Lower lobe of right lung (tissue), 2 donors: ENCODE data around the gene LSAMP. TPM values are rescaled to one million over a fixed set of nuclear protein-coding genes. Genes with fewer than 3 reads are reported as not detected.

Experiments used
- ATAC-seq, 2 donors: fragments of 200-7000 bp; cut with Tn5 transposase; one replicate each; pipeline ENCODE4 v1.9.1; 2020 to 2022; ENCODE audit warnings: mild to moderate bottlenecking in 2 of 2, moderate library complexity in 2 of 2
- DNase-seq: peaks from one replicate; pipeline ENCODE4 v3.0.0-alpha.2; 2020
- H3K27ac ChIP-seq: fragments of 200-600 bp; one replicate; pipeline ENCODE4 v1.8.0; 2022
- H3K27me3 ChIP-seq: fragments of 200-600 bp; one replicate; pipeline ENCODE4 v1.8.0; 2022; ENCODE audit warnings: low read depth
- H3K36me3 ChIP-seq: fragments of 200-600 bp; one replicate; pipeline ENCODE4 v1.8.0; 2022; ENCODE audit warnings: mild to moderate bottlenecking
- H3K4me1 ChIP-seq: fragments of 200-600 bp; one replicate; pipeline ENCODE4 v1.8.0; 2022
- H3K4me3 ChIP-seq: fragments of 200-600 bp; one replicate; pipeline ENCODE4 v1.8.0; 2022; ENCODE audit warnings: mild to moderate bottlenecking
- H3K9me3 ChIP-seq: fragments of 200-600 bp; one replicate; pipeline ENCODE4 v1.8.0; 2022
- intact Hi-C: fragments of 100-400 bp; cut with DNase I; formaldehyde crosslinking; loops from one replicate; pipeline ENCODE4 v1.11.0; 2022
- total RNA-seq: library from RNA; stranded (reverse); fragmentation: NEBNext Ultra II Directional; extraction: Animal tissue kit (Norgen Biotek cat#: 25700); gene quantifications from one replicate; pipeline ENCODE4 v1.2.1, GENCODE V29; 2021
- TF ChIP-seq, protein P1 (sequence below): fragments of 200-600 bp; IDR thresholded peaks from one replicate; pipeline ENCODE4 v1.8.0; 2022; ENCODE audit warnings: antibody characterized with exemption, mild to moderate bottlenecking
- donor health status: DM: no; HTN: yes; CAD: no; lungs with severe emphysema.

Gene LSAMP
- total RNA-seq, 1 donor from 2014 or later, result 20.1 TPM

DNA sequence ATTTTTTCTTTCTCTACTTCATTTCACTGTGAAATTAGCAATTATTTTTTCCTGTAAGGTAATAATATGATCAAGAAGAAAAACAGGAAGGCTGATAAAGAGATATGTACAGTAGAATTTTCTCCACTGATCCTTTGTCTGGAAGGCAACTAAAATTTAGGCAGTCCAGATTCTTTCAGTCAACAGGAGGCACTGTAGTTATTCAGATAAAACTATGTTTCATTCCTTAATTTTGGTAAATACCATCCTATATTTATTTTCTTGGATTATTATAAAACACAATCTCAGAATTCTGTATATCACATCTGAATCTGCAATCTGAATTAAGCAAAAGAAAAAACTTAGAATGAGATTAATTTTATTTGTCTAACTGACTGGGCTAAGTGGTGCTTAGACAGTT is 343.2 kb downstream of the LSAMP start:
- no peak for DNase-seq
- H3K36me3 ChIP-seq, result no peaks in the 10 kb centered on the region
- intact Hi-C loops, result no loop called here

DNA sequence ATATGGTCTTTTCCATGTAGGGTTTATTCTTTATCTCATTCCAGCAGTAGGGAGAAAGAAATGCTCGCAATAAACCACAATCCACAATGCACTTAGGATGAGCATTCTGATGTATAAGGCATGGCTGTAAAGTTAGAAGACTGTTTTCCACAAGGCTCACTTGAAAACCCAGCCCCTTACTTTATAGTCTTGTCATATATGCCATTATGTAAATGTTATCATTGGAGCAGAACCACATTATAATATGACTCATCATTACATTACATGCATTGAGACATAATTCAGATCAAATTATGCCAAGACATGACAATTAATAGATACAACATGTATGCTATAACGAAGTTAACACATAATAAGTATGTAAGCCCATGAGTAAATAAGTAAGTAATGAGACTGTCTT is 348.1 kb downstream of the LSAMP start:
- no peak for ATAC-seq
- Histone ChIP-seq H3K4me1 (no peaks in the 10 kb centered on the region), H3K27ac (no peak overlapping the region), H3K27me3 (no peaks in the 10 kb centered on the region), H3K9me3 (no peaks in the 10 kb centered on the region), H3K4me3 (no peak overlapping the region), H3K36me3 (no peaks in the 10 kb centered on the region)
- TF ChIP-seq, protein P1, sequence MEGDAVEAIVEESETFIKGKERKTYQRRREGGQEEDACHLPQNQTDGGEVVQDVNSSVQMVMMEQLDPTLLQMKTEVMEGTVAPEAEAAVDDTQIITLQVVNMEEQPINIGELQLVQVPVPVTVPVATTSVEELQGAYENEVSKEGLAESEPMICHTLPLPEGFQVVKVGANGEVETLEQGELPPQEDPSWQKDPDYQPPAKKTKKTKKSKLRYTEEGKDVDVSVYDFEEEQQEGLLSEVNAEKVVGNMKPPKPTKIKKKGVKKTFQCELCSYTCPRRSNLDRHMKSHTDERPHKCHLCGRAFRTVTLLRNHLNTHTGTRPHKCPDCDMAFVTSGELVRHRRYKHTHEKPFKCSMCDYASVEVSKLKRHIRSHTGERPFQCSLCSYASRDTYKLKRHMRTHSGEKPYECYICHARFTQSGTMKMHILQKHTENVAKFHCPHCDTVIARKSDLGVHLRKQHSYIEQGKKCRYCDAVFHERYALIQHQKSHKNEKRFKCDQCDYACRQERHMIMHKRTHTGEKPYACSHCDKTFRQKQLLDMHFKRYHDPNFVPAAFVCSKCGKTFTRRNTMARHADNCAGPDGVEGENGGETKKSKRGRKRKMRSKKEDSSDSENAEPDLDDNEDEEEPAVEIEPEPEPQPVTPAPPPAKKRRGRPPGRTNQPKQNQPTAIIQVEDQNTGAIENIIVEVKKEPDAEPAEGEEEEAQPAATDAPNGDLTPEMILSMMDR, result no peak
- DNase-seq, result no peak
- intact Hi-C loops, result no loop called here

More for the DNA sequence above, 343.2 kb downstream of the LSAMP start:
- TF ChIP-seq, protein P1, result no peak
- Histone ChIP-seq H3K4me1 (no peaks in the 10 kb centered on the region), H3K9me3 (no peaks in the 10 kb centered on the region), H3K27ac (no peak overlapping the region), H3K27me3 (no peaks in the 10 kb centered on the region), H3K4me3 (no peak overlapping the region)
- ATAC-seq, result no peak

DNA sequence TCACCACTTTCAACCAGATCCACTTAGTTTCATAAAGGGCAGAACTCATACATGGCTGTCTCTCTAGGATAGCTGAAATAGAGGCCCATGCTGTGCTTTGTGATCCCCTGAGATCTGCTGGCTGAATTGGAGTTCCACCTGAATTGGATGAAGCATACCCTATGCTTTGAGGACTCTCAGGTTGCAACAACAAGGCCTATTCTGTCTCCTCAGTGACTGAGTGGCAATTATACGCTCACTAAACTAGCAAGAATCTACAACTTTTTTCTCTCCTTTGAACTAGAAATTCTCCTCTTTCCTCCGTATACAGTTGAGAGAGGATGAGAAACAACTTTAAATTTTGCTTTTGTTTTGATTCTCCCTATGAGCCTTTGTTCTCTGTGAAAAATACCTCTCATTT is 348.7 kb downstream of the LSAMP start:
- intact Hi-C loops, result no loop called here

DNA sequence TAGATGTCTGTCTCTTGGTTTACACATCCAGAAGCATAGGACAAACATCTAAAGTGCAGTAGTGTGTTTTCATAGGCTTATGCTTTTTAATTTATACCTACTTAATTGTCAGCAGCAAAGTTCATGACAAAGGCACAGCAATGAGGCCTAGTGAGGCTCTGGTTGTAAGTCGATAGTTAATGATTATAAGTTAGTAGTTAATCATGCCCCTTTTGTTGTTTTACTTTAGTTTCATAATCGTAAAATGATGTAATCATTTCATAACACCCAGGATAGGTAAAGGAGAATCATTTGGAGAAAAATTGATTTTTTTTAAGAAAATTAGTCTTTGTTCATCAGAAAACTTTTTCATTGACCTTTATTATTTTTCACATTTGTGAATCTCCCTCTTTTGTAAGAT is 351.9 kb downstream of the LSAMP start:
- Histone ChIP-seq H3K4me3 (no peak overlapping the region), H3K27me3 (no peaks in the 10 kb centered on the region), H3K36me3 (no peaks in the 10 kb centered on the region), H3K27ac (no peak overlapping the region), H3K9me3 (no peaks in the 10 kb centered on the region), H3K4me1 (no peaks in the 10 kb centered on the region)
- TF ChIP-seq, protein P1, result no peak
- intact Hi-C loops, result no loop called here
- DNase-seq, result no peak
- ATAC-seq, result no peak

More for the DNA sequence above, 348.7 kb downstream of the LSAMP start:
- DNase-seq, result no peak
- no peak for ATAC-seq
- Histone ChIP-seq H3K9me3 (no peaks in the 10 kb centered on the region), H3K4me1 (no peaks in the 10 kb centered on the region), H3K27ac (no peak overlapping the region), H3K36me3 (no peaks in the 10 kb centered on the region), H3K27me3 (no peaks in the 10 kb centered on the region), H3K4me3 (no peak overlapping the region)
- TF ChIP-seq, protein P1, result no peak

DNA sequence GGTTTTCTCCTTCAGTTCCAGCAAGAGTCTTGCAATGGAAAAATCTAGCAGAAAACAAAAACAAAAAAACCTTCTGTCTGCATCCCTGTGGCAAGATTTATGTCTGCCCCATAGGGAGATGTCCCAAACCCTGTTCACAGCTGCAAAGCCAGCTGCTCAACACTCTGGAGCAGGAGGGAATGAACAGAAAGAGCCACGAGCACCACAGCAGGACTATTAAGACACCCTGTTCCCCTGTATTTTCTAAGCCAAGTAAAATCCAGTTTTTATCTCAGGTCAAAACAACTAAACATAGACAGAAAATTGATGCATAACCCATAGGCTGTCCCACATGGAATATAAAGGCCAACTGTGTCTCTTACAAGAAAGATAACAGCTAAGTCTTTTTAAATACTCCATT is 357.9 kb downstream of the LSAMP start:
- intact Hi-C loops, result no loop called here
- DNase-seq (no peak), ATAC-seq (no peak)

More for the DNA sequence above, 357.9 kb downstream of the LSAMP start:
- Histone ChIP-seq H3K4me3 (no peak overlapping the region), H3K9me3 (no peaks in the 10 kb centered on the region), H3K27me3 (no peaks in the 10 kb centered on the region), H3K27ac (no peak overlapping the region), H3K36me3 (no peaks in the 10 kb centered on the region), H3K4me1 (no peaks in the 10 kb centered on the region)
- TF ChIP-seq, protein P1, result no peak
